Bronchial epithelial cell (primary cell): ENCODE measurements around the gene ZNF709. TPM values are rescaled to one million over a fixed set of nuclear protein-coding genes. Genes with fewer than 3 reads are reported as not detected.
A peak's percentile ranks its signal among the peaks of the same experiment; 100 is the strongest.

Experiments used
- DNase-seq: peaks from one replicate; pipeline ENCODE4 v3.0.0-alpha.2; 2010; ENCODE audit warnings: low read depth
- FAIRE-seq: peaks from 2 replicates; lab custom pipeline; 2011; peaks lifted over from hg19 to GRCh38; lab: Jason Lieb, UNC
- H3K27me3 ChIP-seq: 2 replicates; pipeline ENCODE4 v1.5.1; 2011; ENCODE audit warnings: low read length; ENCODE audit not compliant: control insufficient read depth, insufficient read depth
- H3K36me3 ChIP-seq: 2 replicates; pipeline ENCODE4 v1.5.1; 2011; ENCODE audit warnings: low read length; ENCODE audit not compliant: control insufficient read depth, insufficient read depth
- H3K4me3 ChIP-seq: 2 replicates; pipeline ENCODE4 v1.5.1; 2011; ENCODE audit warnings: mild to moderate bottlenecking, low read depth, low read length, control low read depth
- total RNA-seq: library from RNA; depleted of rRNA; stranded (reverse); fragments of >200 nt; gene quantifications from 2 replicates; pipeline ENCODE4 v1.2.1, GENCODE V29; 2014
- TF ChIP-seq, protein P1 (sequence below): IDR thresholded peaks from 2 replicates; pipeline ENCODE4 v1.5.1; 2011; ENCODE audit warnings: mild to moderate bottlenecking, moderate library complexity, low read length, control low read depth, inconsistent platforms; ENCODE audit not compliant: insufficient read depth, severe bottlenecking

The ZNF709 gene
- total RNA-seq = 0.26 and 0.64 TPM in 2 replicates

- TF ChIP-seq, protein P1, sequence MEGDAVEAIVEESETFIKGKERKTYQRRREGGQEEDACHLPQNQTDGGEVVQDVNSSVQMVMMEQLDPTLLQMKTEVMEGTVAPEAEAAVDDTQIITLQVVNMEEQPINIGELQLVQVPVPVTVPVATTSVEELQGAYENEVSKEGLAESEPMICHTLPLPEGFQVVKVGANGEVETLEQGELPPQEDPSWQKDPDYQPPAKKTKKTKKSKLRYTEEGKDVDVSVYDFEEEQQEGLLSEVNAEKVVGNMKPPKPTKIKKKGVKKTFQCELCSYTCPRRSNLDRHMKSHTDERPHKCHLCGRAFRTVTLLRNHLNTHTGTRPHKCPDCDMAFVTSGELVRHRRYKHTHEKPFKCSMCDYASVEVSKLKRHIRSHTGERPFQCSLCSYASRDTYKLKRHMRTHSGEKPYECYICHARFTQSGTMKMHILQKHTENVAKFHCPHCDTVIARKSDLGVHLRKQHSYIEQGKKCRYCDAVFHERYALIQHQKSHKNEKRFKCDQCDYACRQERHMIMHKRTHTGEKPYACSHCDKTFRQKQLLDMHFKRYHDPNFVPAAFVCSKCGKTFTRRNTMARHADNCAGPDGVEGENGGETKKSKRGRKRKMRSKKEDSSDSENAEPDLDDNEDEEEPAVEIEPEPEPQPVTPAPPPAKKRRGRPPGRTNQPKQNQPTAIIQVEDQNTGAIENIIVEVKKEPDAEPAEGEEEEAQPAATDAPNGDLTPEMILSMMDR = no peak
- DNase-seq (peak; percentile 69), FAIRE-seq (no peak)
- no peaks in the 10 kb centered on the region for H3K36me3 ChIP-seq
- peak within 1 kb of the TSS; percentile 91 for H3K4me3 ChIP-seq
- H3K27me3 ChIP-seq = no peaks in the 10 kb centered on the region
These were observed at the start of gene ZNF709 for GRCh38 chr19:12484371-12485051. Gene ZNF709, minus strand, starts transcription at chr19:12484816. Its CDS starts 159 bp downstream, at chr19:12484657.

DNA sequence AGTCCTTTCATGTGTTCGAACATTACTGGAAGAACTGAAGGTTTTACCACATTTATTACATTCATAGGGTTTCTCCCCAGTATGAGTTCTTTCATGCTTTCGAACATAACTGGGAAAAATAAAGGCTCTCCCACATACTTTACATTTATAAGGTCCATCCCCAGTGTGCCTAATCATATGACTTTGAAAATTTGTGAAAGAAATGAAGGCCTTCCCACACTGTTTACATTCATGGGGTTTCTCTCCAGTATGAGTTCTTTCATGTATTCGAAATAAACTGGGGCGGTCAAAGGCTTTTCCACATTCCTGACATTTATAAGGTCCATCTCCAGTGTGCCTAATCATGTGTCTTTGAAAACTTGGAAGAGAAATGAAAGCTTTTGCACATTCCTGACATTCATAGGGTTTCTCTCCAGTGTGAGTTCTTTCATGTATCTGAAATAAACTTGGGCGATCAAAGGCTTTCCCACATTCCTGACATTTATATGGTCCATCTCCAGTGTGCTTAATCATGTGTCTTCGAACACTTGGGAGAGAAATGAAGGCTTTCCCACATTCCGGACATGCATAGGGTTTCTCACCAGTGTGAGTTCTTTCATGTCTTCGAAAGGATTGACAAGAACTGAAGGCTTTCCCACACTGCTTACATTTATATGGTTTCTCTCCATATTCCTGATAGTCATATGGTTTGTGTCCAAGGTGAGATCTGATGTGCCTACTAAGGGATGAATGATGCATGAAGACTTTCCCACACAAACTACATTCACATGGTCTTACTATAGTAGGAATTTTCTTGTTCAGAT, 42.6 kb upstream of the ZNF709 start:
- no peaks in the 10 kb centered on the region for H3K27me3 ChIP-seq
- no peak overlapping the region for H3K4me3 ChIP-seq
- TF ChIP-seq, protein P1 = no peak
- FAIRE-seq = no peak
- peak; percentile 28 for DNase-seq
- H3K36me3 ChIP-seq = peaks cover 13% of the 10 kb centered on the region

GRCh38 chr19:12526542-12526941, 41.9 kb upstream of the ZNF709 start:
- Histone ChIP-seq H3K27me3 (no peaks in the 10 kb centered on the region), H3K36me3 (peaks cover 13% of the 10 kb centered on the region), H3K4me3 (no peak overlapping the region)
- TF ChIP-seq, protein P1 = no peak
- FAIRE-seq (no peak), DNase-seq (no peak)

- FAIRE-seq = no peak
- TF ChIP-seq, protein P1 = peak; percentile 11
- Histone ChIP-seq H3K27me3 (no peaks in the 10 kb centered on the region), H3K4me3 (no peak overlapping the region), H3K36me3 (peaks cover 7% of the 10 kb centered on the region)
- DNase-seq = no peak
These were observed 37.4 kb upstream of the ZNF709 start for GRCh38 chr19:12521996-12522395.

DNA sequence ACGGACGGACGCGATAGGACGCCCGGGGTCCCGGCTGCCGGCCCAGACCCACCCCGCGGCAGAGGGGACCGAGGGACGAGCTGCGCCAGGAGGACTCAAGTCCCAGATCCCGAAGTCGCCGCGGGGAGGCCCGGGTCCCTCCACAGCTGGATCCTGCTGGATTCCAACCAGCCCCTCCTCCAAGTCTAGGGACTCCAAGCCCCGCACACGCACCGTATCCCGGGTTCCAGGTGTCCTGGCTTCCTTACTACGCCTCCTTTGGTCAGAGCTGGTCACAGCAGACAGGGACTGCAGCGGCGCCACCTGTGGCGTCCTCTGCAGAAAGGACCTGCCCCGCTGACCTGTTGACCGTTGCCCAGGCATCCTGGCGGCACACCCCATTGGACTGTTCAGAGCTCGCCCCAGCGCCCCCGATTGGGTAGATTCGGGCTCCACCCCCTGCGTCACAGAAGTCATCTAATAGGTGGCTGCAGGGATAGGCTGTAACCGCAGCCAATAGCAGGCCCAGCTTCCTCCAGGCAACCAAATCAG, 29.0 kb upstream of the ZNF709 start:
- Histone ChIP-seq H3K36me3 (no peaks in the 10 kb centered on the region), H3K4me3 (no peak overlapping the region), H3K27me3 (no peaks in the 10 kb centered on the region)
- DNase-seq (no peak), FAIRE-seq (no peak)
- TF ChIP-seq, protein P1 = no peak
